Measurements from ENCODE around the gene CEP350. TPM values are rescaled to one million over a fixed set of nuclear protein-coding genes. Genes with fewer than 3 reads are reported as not detected.

Gene CEP350
- total RNA-seq, 1 experiment from 2014 or later = 27.6 TPM

GRCh38 chr1:179941454-179941853 is 13.2 kb upstream of the CEP350 start:
- ChIA-PET RAD21 (ENCODE audit: low non-redundant PET in 1 of 2, low total read pairs in 2 of 2, uncharacterized antibody in 2 of 2, unreplicated experiment in 2 of 2) (no interaction called here), CTCF (no interaction called here), POLR2A (no interaction called here)
- Histone ChIP-seq H4K20me1 (ENCODE audit: insufficient read depth) (no peaks in the 10 kb centered on the region), H3K9me2 (ENCODE audit: insufficient read depth) (no peaks in the 10 kb centered on the region), H3K4me2 (ENCODE audit: low read length) (no peak overlapping the region), H3K27me3 (ENCODE audit: insufficient read depth, low read length) (no peaks in the 10 kb centered on the region), H3K36me3 (ENCODE audit: control insufficient read depth in 1 of 2, insufficient read depth in 2 of 2, low read length in 2 of 2) (no peaks in the 10 kb centered on the region), H2AFZ (ENCODE audit: low read depth, low read length, poor library complexity, severe bottlenecking) (no peak overlapping the region), H3K9ac (ENCODE audit: low read length) (no peak overlapping the region), H3K79me2 (ENCODE audit: insufficient read depth, low read length) (no peaks in the 10 kb centered on the region), H3K4me3 (replicated peaks in 1 of 2; ENCODE audit: low read depth in 1 of 2, low read length in 2 of 2) (no peak overlapping the region), H3K9me3 (ENCODE audit: control insufficient read depth in 1 of 2, insufficient read depth in 1 of 2, low read depth in 1 of 2, low read length in 2 of 2) (no peaks in the 10 kb centered on the region), H3K27ac (ENCODE audit: low read depth, low read length) (no peak overlapping the region), H3K4me1 (ENCODE audit: control insufficient read depth in 1 of 2, insufficient read depth in 2 of 2, low read length in 2 of 2) (no peaks in the 10 kb centered on the region)
- TF ChIP-seq EZH2 (IDR thresholded peaks at IDR 0.05) = no peak
- TF ChIP-seq, protein P1, sequence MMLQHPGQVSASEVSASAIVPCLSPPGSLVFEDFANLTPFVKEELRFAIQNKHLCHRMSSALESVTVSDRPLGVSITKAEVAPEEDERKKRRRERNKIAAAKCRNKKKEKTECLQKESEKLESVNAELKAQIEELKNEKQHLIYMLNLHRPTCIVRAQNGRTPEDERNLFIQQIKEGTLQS (IDR thresholded peaks at IDR 0.05) = no peak
- TF ChIP-seq ZFX (IDR thresholded peaks at IDR 0.05) = no peak
- TF ChIP-seq EZH2phosphoT487 (IDR thresholded peaks at IDR 0.05; ENCODE audit: borderline replicate concordance) = no peak
- TF ChIP-seq MAX (IDR thresholded peaks at IDR 0.05) = no peak
- TF ChIP-seq ELF1 (IDR thresholded peaks at IDR 0.05; ENCODE audit: borderline replicate concordance, low read depth) = no peak
- TF ChIP-seq, protein P2, sequence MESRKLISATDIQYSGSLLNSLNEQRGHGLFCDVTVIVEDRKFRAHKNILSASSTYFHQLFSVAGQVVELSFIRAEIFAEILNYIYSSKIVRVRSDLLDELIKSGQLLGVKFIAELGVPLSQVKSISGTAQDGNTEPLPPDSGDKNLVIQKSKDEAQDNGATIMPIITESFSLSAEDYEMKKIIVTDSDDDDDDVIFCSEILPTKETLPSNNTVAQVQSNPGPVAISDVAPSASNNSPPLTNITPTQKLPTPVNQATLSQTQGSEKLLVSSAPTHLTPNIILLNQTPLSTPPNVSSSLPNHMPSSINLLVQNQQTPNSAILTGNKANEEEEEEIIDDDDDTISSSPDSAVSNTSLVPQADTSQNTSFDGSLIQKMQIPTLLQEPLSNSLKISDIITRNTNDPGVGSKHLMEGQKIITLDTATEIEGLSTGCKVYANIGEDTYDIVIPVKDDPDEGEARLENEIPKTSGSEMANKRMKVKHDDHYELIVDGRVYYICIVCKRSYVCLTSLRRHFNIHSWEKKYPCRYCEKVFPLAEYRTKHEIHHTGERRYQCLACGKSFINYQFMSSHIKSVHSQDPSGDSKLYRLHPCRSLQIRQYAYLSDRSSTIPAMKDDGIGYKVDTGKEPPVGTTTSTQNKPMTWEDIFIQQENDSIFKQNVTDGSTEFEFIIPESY (IDR thresholded peaks at IDR 0.05; ENCODE audit: extremely low read depth, insufficient replicate concordance, low read length) = no peak
- TF ChIP-seq JUND (IDR thresholded peaks at IDR 0.05) = no peak
- no peak for TF ChIP-seq ZNF274 (IDR thresholded peaks at IDR 0.05; ENCODE audit: low read depth, low read length)
- TF ChIP-seq YY1 (IDR thresholded peaks at IDR 0.05; ENCODE audit: extremely low read depth, insufficient replicate concordance, low read depth, low read length) = no peak
- no peak for TF ChIP-seq POLR2A (IDR thresholded peaks at IDR 0.05; ENCODE audit: borderline replicate concordance, extremely low read depth, insufficient read depth, insufficient read length)
- TF ChIP-seq RAD21 (IDR thresholded peaks at IDR 0.05; ENCODE audit: low read depth) = no peak
- BruUV-seq (replicated peaks) = no TSS peak
- intact Hi-C loops (cut with micrococcal nuclease) = no loop called here
- DNase-seq (ENCODE audit: low read depth, low spot score) (no peak), ATAC-seq (no peak)

Data from HCT116 (cell line).